HCT116 (cell line): Measurements from ENCODE around the gene FAM193A. TPM values are rescaled to one million over a fixed set of nuclear protein-coding genes. Genes with fewer than 3 reads are reported as not detected.

ENCODE experiments used
- ATAC-seq: fragments of 200-7000 bp; cut with Tn5 transposase; 2 replicates; pipeline ENCODE4 v1.9.1; 2020; ENCODE audit warnings: mild to moderate bottlenecking, moderate library complexity
- BruUV-seq: library from RNA; stranded (reverse); fragments of 400-500 nt; replicated peaks from 2 replicates; lab custom pipeline; 2021; lab: Mats Ljungman, UMichigan
- CTCF ChIA-PET: fragments of 300-600 bp; sonication (Branson Sonifier 250); formaldehyde crosslinking; loops from one replicate; lab custom pipeline; 2021; ENCODE audit warnings: antibody characterized with exemption; lab: Charles Lee
- POLR2A ChIA-PET: fragments of 300-600, 350-600 bp; sonication (Branson Sonifier 250); formaldehyde crosslinking; loops from one replicate; lab custom pipeline; 2021; ENCODE audit warnings: antibody characterized with exemption; lab: Charles Lee
- RAD21 ChIA-PET, 2 experiments: fragments of 300-600 bp; sonication (Branson Sonifier 250); formaldehyde crosslinking; loops; one replicate each; lab custom pipeline; 2023; ENCODE audit warnings: low total read pairs in 2 of 2; ENCODE audit not compliant: uncharacterized antibody in 2 of 2, unreplicated experiment in 2 of 2, low non-redundant PET in 1 of 2; lab: Charles Lee
- DNase-seq: peaks from one replicate; pipeline ENCODE4 v3.0.0-alpha.2; 2010; ENCODE audit warnings: low read depth, low spot score
- H2AFZ ChIP-seq: fragments of 200-600 bp; shearing (Covaris generic), sonication (generic); 2 replicates; pipeline ENCODE4 v1.6.1; 2017; ENCODE audit warnings: low read depth, mixed run types, mixed read lengths, antibody characterized with exemption, low read length; ENCODE audit not compliant: poor library complexity, severe bottlenecking
- H3K27ac ChIP-seq: 2 replicates; pipeline ENCODE4 v1.5.1; 2012; ENCODE audit warnings: low read depth, low read length
- H3K27me3 ChIP-seq: fragments of 200-600 bp; sonication (generic); 2 replicates; pipeline ENCODE4 v1.6.1; 2016; ENCODE audit warnings: mixed run types, low read length, mixed read lengths; ENCODE audit not compliant: insufficient read depth
- H3K36me3 ChIP-seq, 2 experiments: fragments of 200-500 bp in 1 of 2; fragments of 200-600 bp in 1 of 2; sonication (Bioruptor generic) in 1 of 2; sonication (generic) in 1 of 2; 2 replicates each; pipeline versions ENCODE4 v1.5.1 to v1.6.1; 2014 to 2016; ENCODE audit warnings: low read length in 2 of 2, inconsistent platforms in 1 of 2, mixed read lengths in 1 of 2, mixed run types in 1 of 2; ENCODE audit not compliant: insufficient read depth in 2 of 2, control insufficient read depth in 1 of 2
- H3K4me1 ChIP-seq, 2 experiments: fragments of 200-600 bp in 1 of 2; sonication (generic) in 1 of 2; 2 replicates each; pipeline versions ENCODE4 v1.5.1 to v1.6.1; 2012 to 2017; ENCODE audit warnings: low read length in 2 of 2, inconsistent platforms in 1 of 2, mild to moderate bottlenecking in 1 of 2, mixed read lengths in 1 of 2, mixed run types in 1 of 2, moderate library complexity in 1 of 2; ENCODE audit not compliant: insufficient read depth in 2 of 2, control insufficient read depth in 1 of 2
- H3K4me2 ChIP-seq: fragments of 200-600 bp; sonication (generic); 2 replicates; pipeline ENCODE4 v1.6.1; 2017; ENCODE audit warnings: mixed run types, low read length, mixed read lengths
- H3K4me3 ChIP-seq, 2 experiments: fragments of 200-600 bp in 1 of 2; sonication (generic) in 1 of 2; replicated peaks in 1 of 2; 2 replicates each; pipeline ENCODE4 v1.5.1; 2011 to 2016; ENCODE audit warnings: low read length in 2 of 2, control low read depth in 1 of 2, low read depth in 1 of 2, mild to moderate bottlenecking in 1 of 2, mixed read lengths in 1 of 2, mixed run types in 1 of 2
- H3K79me2 ChIP-seq: fragments of 200-600 bp; sonication (generic); 2 replicates; pipeline ENCODE4 v1.6.1; 2017; ENCODE audit warnings: mild to moderate bottlenecking, mixed run types, low read length, moderate library complexity, mixed read lengths; ENCODE audit not compliant: insufficient read depth
- H3K9ac ChIP-seq: fragments of 200-600 bp; sonication (generic); 2 replicates; pipeline ENCODE4 v1.6.1; 2016; ENCODE audit warnings: low read length, mixed read lengths
- H3K9me2 ChIP-seq: fragments of 200-600 bp; sonication (generic), shearing (Covaris generic); 2 replicates; pipeline ENCODE4 v1.6.1; 2017; ENCODE audit warnings: mixed run types, mild to moderate bottlenecking, moderate library complexity; ENCODE audit not compliant: insufficient read depth
- H3K9me3 ChIP-seq, 2 experiments: fragments of 200-500 bp in 1 of 2; fragments of 200-600 bp in 1 of 2; sonication (Bioruptor generic) in 1 of 2; sonication (generic) in 1 of 2; 2 replicates each; pipeline ENCODE4 v1.6.1; 2014 to 2017; ENCODE audit warnings: low read length in 2 of 2, mixed read lengths in 2 of 2, inconsistent platforms in 1 of 2, low read depth in 1 of 2, mild to moderate bottlenecking in 1 of 2, mixed run types in 1 of 2, moderate library complexity in 1 of 2; ENCODE audit not compliant: control insufficient read depth in 1 of 2, insufficient read depth in 1 of 2
- H4K20me1 ChIP-seq: fragments of 200-600 bp; sonication (generic), shearing (Covaris generic); 2 replicates; pipeline ENCODE4 v1.6.1; 2017; ENCODE audit warnings: mixed run types, mild to moderate bottlenecking, moderate library complexity; ENCODE audit not compliant: insufficient read depth
- CBX3 ChIP-seq: IDR thresholded peaks from 2 replicates; pipeline ENCODE4 v1.6.1; 2012; ENCODE audit warnings: low read depth
- CEBPB ChIP-seq: IDR thresholded peaks from 2 replicates; pipeline ENCODE4 v1.6.1; 2012; ENCODE audit warnings: low read depth
- EGR1 ChIP-seq: IDR thresholded peaks from 2 replicates; pipeline ENCODE4 v1.6.1; 2012; ENCODE audit warnings: low read depth
- ELF1 ChIP-seq: IDR thresholded peaks from 2 replicates; pipeline ENCODE4 v1.6.1; 2012; ENCODE audit warnings: low read depth, borderline replicate concordance
- EZH2 ChIP-seq: fragments of 200-600 bp; sonication (generic); IDR thresholded peaks from 2 replicates; pipeline ENCODE4 v1.6.1; 2017; ENCODE audit warnings: antibody characterized with exemption, mixed run types
- EZH2phosphoT487 ChIP-seq: fragments of 200-600 bp; IDR thresholded peaks from 2 replicates; pipeline ENCODE4 v1.6.1; 2018; ENCODE audit warnings: antibody characterized with exemption, borderline replicate concordance
- FOSL1 ChIP-seq: IDR thresholded peaks from 2 replicates; pipeline ENCODE4 v1.6.1; 2012; ENCODE audit warnings: low read depth
- POLR2A ChIP-seq: IDR thresholded peaks from 2 replicates; pipeline ENCODE4 v1.7.0; 2011; ENCODE audit warnings: borderline replicate concordance; ENCODE audit not compliant: insufficient read depth, insufficient read length; ENCODE audit errors: extremely low read depth
- POLR2AphosphoS5 ChIP-seq: IDR thresholded peaks from 2 replicates; pipeline ENCODE4 v1.6.1; 2011; ENCODE audit warnings: mild to moderate bottlenecking, low read depth, low read length, moderate library complexity
- REST ChIP-seq: IDR thresholded peaks from 2 replicates; pipeline ENCODE4 v1.6.1; 2012; ENCODE audit warnings: low read depth
- SP1 ChIP-seq: IDR thresholded peaks from 2 replicates; pipeline ENCODE4 v1.6.1; 2012; ENCODE audit warnings: low read depth
- SRF ChIP-seq: IDR thresholded peaks from 2 replicates; pipeline ENCODE4 v1.6.1; 2012; ENCODE audit warnings: low read depth
- TCF7L2 ChIP-seq: IDR thresholded peaks from 2 replicates; pipeline ENCODE4 v1.7.0; 2011; ENCODE audit warnings: borderline replicate concordance, inconsistent platforms; ENCODE audit not compliant: insufficient read depth, insufficient read length; ENCODE audit errors: extremely low read depth
- ZNF274 ChIP-seq: fragments of 200-500 bp; sonication (Bioruptor generic); IDR thresholded peaks from 2 replicates; pipeline ENCODE4 v1.6.1; 2014; ENCODE audit warnings: mild to moderate bottlenecking, low read depth, low read length, inconsistent platforms
- intact Hi-C: fragments of 100-400 bp; cut with micrococcal nuclease; formaldehyde crosslinking; loops from 2 replicates; pipeline ENCODE4 v1.10.0; 2022
- total RNA-seq: library from RNA; stranded (reverse); gene quantifications from one replicate; pipeline ENCODE4 v1.2.1, GENCODE V29; 2021; ENCODE audit not compliant: unreplicated experiment
- TF ChIP-seq, protein P1 (sequence below): IDR thresholded peaks from 2 replicates; pipeline ENCODE4 v1.6.1; 2012
- TF ChIP-seq, protein P2 (sequence below), 3 experiments: fragments of 200-600 bp in 1 of 3; sonication (generic) in 1 of 3; IDR thresholded peaks in 2 of 3; conservative IDR thresholded peaks in 1 of 3; 2 replicates each; pipeline ENCODE4 v1.5.1; 2012 to 2017; ENCODE audit warnings: low read depth in 2 of 3, low read length in 2 of 3, antibody characterized with exemption in 1 of 3, borderline replicate concordance in 1 of 3, control low read depth in 1 of 3, mild to moderate bottlenecking in 1 of 3, mixed read lengths in 1 of 3, mixed run types in 1 of 3, moderate library complexity in 1 of 3; ENCODE audit not compliant: insufficient read depth in 1 of 3
- TF ChIP-seq, protein P3 (sequence below): IDR thresholded peaks from 2 replicates; pipeline ENCODE4 v1.6.1; 2011; ENCODE audit warnings: mild to moderate bottlenecking, low read length, moderate library complexity; ENCODE audit not compliant: insufficient replicate concordance; ENCODE audit errors: extremely low read depth

The FAM193A gene
- total RNA-seq, 1 experiment from 2014 or later: 15.7 TPM

- Histone ChIP-seq H3K27me3 (no peaks in the 10 kb centered on the region), H3K4me3 (no peak overlapping the region), H3K9me2 (no peaks in the 10 kb centered on the region), H3K27ac (no peak overlapping the region), H3K36me3 (peaks cover 28 to 49% of the 10 kb centered on the region in 2 experiments; a peak in 3 of 4 replicates), H3K79me2 (no peaks in the 10 kb centered on the region; the same call in 1 of the 2 replicates), H3K9me3 (no peaks in the 10 kb centered on the region), H3K9ac (no peak overlapping the region), H4K20me1 (peaks cover 3% of the 10 kb centered on the region; the same call in 1 of the 2 replicates), H2AFZ (no peak overlapping the region), H3K4me2 (no peak overlapping the region), H3K4me1 (no peaks in the 10 kb centered on the region)
- ATAC-seq: no peak
- ChIA-PET CTCF (no interaction called here), RAD21 (no interaction called here), POLR2A (no interaction called here)
- intact Hi-C loops: no loop called here
- BruUV-seq: no TSS peak
- TF ChIP-seq EZH2phosphoT487 (no peak), POLR2A (no peak), ELF1 (no peak), FOSL1 (no peak), EGR1 (no peak), TCF7L2 (no peak), SP1 (no peak), EZH2 (no peak), SRF (no peak), POLR2AphosphoS5 (no peak), CEBPB (no peak), CBX3 (no peak), ZNF274 (no peak), REST (no peak)
- TF ChIP-seq, protein P1, sequence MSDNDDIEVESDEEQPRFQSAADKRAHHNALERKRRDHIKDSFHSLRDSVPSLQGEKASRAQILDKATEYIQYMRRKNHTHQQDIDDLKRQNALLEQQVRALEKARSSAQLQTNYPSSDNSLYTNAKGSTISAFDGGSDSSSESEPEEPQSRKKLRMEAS: no peak
- TF ChIP-seq, protein P2, sequence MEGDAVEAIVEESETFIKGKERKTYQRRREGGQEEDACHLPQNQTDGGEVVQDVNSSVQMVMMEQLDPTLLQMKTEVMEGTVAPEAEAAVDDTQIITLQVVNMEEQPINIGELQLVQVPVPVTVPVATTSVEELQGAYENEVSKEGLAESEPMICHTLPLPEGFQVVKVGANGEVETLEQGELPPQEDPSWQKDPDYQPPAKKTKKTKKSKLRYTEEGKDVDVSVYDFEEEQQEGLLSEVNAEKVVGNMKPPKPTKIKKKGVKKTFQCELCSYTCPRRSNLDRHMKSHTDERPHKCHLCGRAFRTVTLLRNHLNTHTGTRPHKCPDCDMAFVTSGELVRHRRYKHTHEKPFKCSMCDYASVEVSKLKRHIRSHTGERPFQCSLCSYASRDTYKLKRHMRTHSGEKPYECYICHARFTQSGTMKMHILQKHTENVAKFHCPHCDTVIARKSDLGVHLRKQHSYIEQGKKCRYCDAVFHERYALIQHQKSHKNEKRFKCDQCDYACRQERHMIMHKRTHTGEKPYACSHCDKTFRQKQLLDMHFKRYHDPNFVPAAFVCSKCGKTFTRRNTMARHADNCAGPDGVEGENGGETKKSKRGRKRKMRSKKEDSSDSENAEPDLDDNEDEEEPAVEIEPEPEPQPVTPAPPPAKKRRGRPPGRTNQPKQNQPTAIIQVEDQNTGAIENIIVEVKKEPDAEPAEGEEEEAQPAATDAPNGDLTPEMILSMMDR (IDR thresholded peaks at IDR 0.05 in 2 of 3, conservative IDR thresholded peaks at IDR 0.05 in 1 of 3; ENCODE audit: borderline replicate concordance in 1 of 3, insufficient read depth in 1 of 3, low read depth in 2 of 3, low read length in 2 of 3): no peak
- TF ChIP-seq, protein P3, sequence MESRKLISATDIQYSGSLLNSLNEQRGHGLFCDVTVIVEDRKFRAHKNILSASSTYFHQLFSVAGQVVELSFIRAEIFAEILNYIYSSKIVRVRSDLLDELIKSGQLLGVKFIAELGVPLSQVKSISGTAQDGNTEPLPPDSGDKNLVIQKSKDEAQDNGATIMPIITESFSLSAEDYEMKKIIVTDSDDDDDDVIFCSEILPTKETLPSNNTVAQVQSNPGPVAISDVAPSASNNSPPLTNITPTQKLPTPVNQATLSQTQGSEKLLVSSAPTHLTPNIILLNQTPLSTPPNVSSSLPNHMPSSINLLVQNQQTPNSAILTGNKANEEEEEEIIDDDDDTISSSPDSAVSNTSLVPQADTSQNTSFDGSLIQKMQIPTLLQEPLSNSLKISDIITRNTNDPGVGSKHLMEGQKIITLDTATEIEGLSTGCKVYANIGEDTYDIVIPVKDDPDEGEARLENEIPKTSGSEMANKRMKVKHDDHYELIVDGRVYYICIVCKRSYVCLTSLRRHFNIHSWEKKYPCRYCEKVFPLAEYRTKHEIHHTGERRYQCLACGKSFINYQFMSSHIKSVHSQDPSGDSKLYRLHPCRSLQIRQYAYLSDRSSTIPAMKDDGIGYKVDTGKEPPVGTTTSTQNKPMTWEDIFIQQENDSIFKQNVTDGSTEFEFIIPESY: no peak
- DNase-seq: no peak
These were observed 158.2 kb downstream of the FAM193A start for GRCh38 chr4:2694691-2695090.
